Posterior cingulate gyrus (tissue), 11 donors: ENCODE data around the gene SLFNL1.

Source experiments
- DNase-seq, 10 donors: peaks; one replicate each; pipeline versions ENCODE4 v3.0.0 to v3.0.0-alpha.2; 2020 to 2021; ENCODE audit warnings: mixed read lengths in 3 of 10
- intact Hi-C: fragments of 100-400 bp; cut with DNase I; formaldehyde crosslinking; loops from one replicate; pipeline ENCODE4 v1.15.1; 2023

SLFNL1 gene

GRCh38 chr1:41021526-41022308 lies at the start of gene SLFNL1:
TSS of gene SLFNL1 (minus strand) at chr1:41021725. CDS start at chr1:41020660, 1,065 bp downstream.
- DNase-seq: no peak
- intact Hi-C loops: no loop called here

GRCh38 chr1:41056907-41057306 lies 35.4 kb upstream of the SLFNL1 start:
- intact Hi-C loops: no loop called here
- no peak for DNase-seq

- no peak for DNase-seq
- intact Hi-C loops: no loop called here
Measured at GRCh38 chr1:41053316-41053715, 31.8 kb upstream of the SLFNL1 start.

GRCh38 chr1:41051022-41051421 lies 29.5 kb upstream of the SLFNL1 start:
- DNase-seq: no peak
- intact Hi-C loops: no loop called here

GRCh38 chr1:41048540-41048939 lies 27.0 kb upstream of the SLFNL1 start:
- DNase-seq: no peak

GRCh38 chr1:41046347-41046775 lies 24.8 kb upstream of the SLFNL1 start:
- intact Hi-C loops: no loop called here
- DNase-seq: no peak

More at GRCh38 chr1:41048540-41048939, 27.0 kb upstream of the SLFNL1 start:
- intact Hi-C loops: no loop called here

GRCh38 chr1:41045740-41046139 lies 24.2 kb upstream of the SLFNL1 start:
- DNase-seq: no peak
- intact Hi-C loops: no loop called here

- DNase-seq: no peak
Measured at GRCh38 chr1:41044187-41044586, 22.7 kb upstream of the SLFNL1 start.

GRCh38 chr1:41041614-41042270 lies 20.2 kb upstream of the SLFNL1 start:
- no peak for DNase-seq
- intact Hi-C loops: no loop called here

More at GRCh38 chr1:41044187-41044586, 22.7 kb upstream of the SLFNL1 start:
- intact Hi-C loops: no loop called here

- intact Hi-C loops: no loop called here
- DNase-seq: no peak
Measured at GRCh38 chr1:41038110-41038509, 16.6 kb upstream of the SLFNL1 start.

- no peak for DNase-seq
- intact Hi-C loops: no loop called here
Measured at GRCh38 chr1:41037116-41037903, 15.8 kb upstream of the SLFNL1 start.

GRCh38 chr1:41033272-41033671 lies 11.7 kb upstream of the SLFNL1 start:
- intact Hi-C loops: no loop called here

GRCh38 chr1:41032147-41032546 lies 10.6 kb upstream of the SLFNL1 start:
- intact Hi-C loops: no loop called here
- DNase-seq: no peak

More at GRCh38 chr1:41033272-41033671, 11.7 kb upstream of the SLFNL1 start:
- no peak for DNase-seq

GRCh38 chr1:41030872-41031616 lies 9.5 kb upstream of the SLFNL1 start:
- intact Hi-C loops: no loop called here
- no peak for DNase-seq

- intact Hi-C loops: no loop called here
- no peak for DNase-seq
Measured at GRCh38 chr1:41028034-41028642, 6.6 kb upstream of the SLFNL1 start.

GRCh38 chr1:41025979-41026819 lies 4.7 kb upstream of the SLFNL1 start:
- intact Hi-C loops: no loop called here
- DNase-seq: no peak

GRCh38 chr1:41024953-41025352 lies 3.4 kb upstream of the SLFNL1 start:
- intact Hi-C loops: no loop called here
- DNase-seq: no peak

- intact Hi-C loops: no loop called here
- DNase-seq: no peak
Measured at GRCh38 chr1:41023279-41023990, 1.9 kb upstream of the SLFNL1 start.
